HepG2 (cell line): ENCODE data around the gene BAZ1B.

Experiments used
- RBAK ChIP-seq: sonication (generic); formaldehyde crosslinking; IDR thresholded peaks from 2 replicates; pipeline ENCODE4 v1.5.1; 2020; ENCODE audit warnings: mild to moderate bottlenecking, missing genetic modification reagents
- REXO4 ChIP-seq: sonication (generic); formaldehyde crosslinking; IDR thresholded peaks from 2 replicates; pipeline ENCODE4 v1.8.0; 2022; ENCODE audit warnings: missing genetic modification reagents, mild to moderate bottlenecking, borderline replicate concordance
- ZNF512 ChIP-seq: sonication (generic); formaldehyde crosslinking; IDR thresholded peaks from 2 replicates; pipeline ENCODE4 v1.4.0; 2020; ENCODE audit warnings: mild to moderate bottlenecking, missing genetic modification reagents
- TF ChIP-seq, protein P1 (sequence below): sonication (generic); formaldehyde crosslinking; IDR thresholded peaks from 2 replicates; pipeline ENCODE4 v1.4.0; 2020; ENCODE audit warnings: missing genetic modification reagents

DNA sequence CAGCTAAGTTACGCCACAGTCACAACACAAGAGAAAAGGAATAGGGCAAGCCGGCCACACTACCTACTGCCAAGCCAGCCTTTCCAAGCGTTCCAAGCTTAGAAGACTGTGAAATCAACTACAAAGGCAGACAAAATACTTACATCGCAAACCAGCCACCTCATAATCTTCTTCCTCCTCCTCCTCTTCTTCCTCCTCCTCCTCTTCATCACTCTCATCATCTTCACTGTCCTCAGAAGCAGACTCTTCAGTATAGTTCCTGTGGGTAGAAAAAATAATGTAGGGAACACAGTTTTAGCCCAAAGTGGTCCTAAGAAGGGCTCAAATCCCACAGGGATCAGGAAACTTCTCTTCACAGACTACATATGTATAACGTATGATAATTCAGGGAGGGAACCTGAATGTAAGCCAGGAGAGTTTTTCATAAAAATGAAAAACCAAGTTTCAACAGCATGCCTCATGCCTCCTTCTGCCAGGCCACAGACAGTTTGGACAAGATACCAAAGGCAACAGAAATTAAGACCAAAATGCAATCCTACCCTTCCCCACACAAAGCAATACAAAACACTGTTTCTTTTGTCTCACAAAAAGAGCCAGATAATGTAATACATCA is 74.9 kb downstream of the BAZ1B start:
- no peak for TF ChIP-seq REXO4
- TF ChIP-seq, protein P1, sequence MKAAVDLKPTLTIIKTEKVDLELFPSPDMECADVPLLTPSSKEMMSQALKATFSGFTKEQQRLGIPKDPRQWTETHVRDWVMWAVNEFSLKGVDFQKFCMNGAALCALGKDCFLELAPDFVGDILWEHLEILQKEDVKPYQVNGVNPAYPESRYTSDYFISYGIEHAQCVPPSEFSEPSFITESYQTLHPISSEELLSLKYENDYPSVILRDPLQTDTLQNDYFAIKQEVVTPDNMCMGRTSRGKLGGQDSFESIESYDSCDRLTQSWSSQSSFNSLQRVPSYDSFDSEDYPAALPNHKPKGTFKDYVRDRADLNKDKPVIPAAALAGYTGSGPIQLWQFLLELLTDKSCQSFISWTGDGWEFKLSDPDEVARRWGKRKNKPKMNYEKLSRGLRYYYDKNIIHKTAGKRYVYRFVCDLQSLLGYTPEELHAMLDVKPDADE (CRISPR knock-in tag) = no peak
- no peak for TF ChIP-seq ZNF512 (CRISPR knock-in tag)
- no peak for TF ChIP-seq RBAK (CRISPR knock-in tag)
